T-helper 1 cell treated with Interleukin-12 subunit alpha and Interleukin-12 subunit beta and Interleukin-4 antibody, amounts not matched to agents 30 μg/mL and 1 μg/mL, for 36 hours (primary cell): ENCODE results near the gene LOXL3.
"Not testable (repeated sequence)": the region's sequence is repeated elsewhere in the genome, so short reads cannot be mapped to it uniquely, and the experiment has no call there.

ENCODE experiments used
- H3K27ac Mint-ChIP-seq: one replicate; pipeline ENCODE4 v1.8.0; 2021; ENCODE audit warnings: mild to moderate bottlenecking, mixed read lengths
- H3K27me3 Mint-ChIP-seq: one replicate; pipeline ENCODE4 v1.8.0; 2021; ENCODE audit warnings: low read depth, mixed read lengths
- H3K36me3 Mint-ChIP-seq: one replicate; pipeline ENCODE4 v1.8.0; 2021; ENCODE audit warnings: low read depth, mixed read lengths
- H3K4me1 Mint-ChIP-seq: one replicate; pipeline ENCODE4 v1.8.0; 2021; ENCODE audit warnings: low read depth, mixed read lengths
- H3K4me3 Mint-ChIP-seq: one replicate; pipeline ENCODE4 v1.8.0; 2021; ENCODE audit warnings: mild to moderate bottlenecking, moderate library complexity, mixed read lengths
- H3K9me3 Mint-ChIP-seq: one replicate; pipeline ENCODE4 v1.8.0; 2021; ENCODE audit warnings: mixed read lengths

The LOXL3 gene

DNA sequence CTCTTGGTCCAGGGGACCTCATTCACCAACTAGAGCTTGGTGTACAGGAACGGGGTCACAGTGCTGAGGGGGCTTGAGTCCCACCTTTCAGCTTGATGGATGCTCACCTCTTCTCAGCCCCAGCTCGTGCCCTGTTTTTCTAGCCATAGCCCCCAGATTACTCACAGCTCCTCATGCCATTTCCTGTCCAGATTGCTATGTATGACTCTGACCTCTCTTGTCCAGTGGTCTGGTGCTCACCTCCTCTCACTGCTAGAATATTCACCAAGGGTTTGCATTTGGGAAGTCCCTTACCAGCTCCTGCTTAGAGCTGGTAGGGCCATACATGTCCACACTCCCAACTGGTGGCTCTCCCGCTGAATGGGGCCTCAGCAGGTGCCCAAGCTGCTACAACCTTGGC lies 60.2 kb downstream of the LOXL3 start:
- Mint-ChIP-seq H3K27ac (no peak overlapping the region), H3K4me3 (no peak overlapping the region), H3K36me3 (peaks cover 39% of the 10 kb centered on the region), H3K9me3 (no peaks in the 10 kb centered on the region), H3K27me3 (peaks cover 11% of the 10 kb centered on the region), H3K4me1 (peaks cover 10% of the 10 kb centered on the region)

DNA sequence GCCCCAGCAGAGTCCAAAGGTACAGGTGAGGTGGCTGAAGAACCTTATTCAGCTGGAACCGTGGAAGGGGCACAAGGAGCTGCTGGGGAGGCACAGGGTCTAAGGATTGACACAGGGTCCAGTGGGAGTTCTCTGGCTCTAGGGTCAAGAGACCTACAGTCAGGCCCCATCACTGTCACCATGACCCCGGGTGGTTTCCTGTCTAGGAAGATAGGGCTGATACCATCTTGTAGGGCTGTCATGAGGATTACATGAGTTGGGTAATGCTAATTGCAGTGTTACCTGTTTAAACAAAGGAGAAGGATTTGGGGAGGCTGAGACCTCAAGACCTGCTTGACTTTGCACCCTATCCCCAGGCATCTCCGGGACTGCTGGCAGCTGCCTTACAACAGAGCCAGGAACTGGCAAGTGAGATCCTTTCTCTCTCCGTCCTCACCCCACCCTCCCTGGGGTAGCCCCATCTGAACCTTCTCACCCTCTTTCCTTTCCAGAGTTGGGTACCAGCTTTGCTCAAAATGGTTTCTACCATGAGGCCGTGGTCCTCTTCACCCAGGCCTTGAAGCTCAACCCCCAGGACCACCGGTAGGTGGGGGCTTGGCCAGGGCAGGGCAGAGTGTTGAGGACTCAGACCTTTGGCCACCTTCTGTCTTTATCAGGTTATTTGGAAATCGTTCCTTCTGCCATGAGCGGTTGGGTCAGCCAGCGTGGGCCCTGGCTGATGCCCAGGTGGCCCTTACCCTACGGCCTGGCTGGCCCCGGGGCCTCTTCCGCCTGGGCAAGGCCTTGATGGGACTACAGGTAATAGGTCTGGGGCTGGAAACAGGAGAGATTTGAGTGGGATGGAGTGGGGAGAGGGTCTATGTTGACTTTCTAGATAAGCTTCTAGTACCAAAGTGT lies 61.8 kb downstream of the LOXL3 start:
- H3K4me1 Mint-ChIP-seq, result peaks cover 5% of the 10 kb centered on the region
- no peak overlapping the region for H3K4me3 Mint-ChIP-seq
- no peak overlapping the region for H3K27ac Mint-ChIP-seq
- H3K9me3 Mint-ChIP-seq, result no peaks in the 10 kb centered on the region
- H3K36me3 Mint-ChIP-seq, result peaks cover 39% of the 10 kb centered on the region
- no peaks in the 10 kb centered on the region for H3K27me3 Mint-ChIP-seq

DNA sequence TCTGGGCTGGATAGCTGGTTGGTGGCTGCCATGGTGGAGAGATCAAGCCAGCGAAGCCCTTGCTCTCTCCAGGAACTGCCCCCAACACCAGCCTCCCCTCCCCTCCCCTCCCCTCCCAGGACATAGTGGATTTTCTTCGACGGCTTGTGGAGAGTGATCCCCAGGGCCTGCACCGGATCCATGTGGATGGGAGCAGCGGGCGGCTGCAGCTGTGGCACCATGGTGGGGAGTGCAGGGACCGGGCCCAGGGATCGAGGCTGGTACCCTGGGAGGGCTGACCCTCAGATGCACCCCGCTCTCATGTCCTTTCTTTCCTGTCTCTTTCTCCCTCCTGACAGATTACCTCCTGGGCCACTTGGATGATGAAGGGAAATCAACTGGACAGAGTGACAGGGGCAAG lies 63.8 kb downstream of the LOXL3 start:
- H3K4me3 Mint-ChIP-seq, result no peak overlapping the region
- no peak overlapping the region for H3K27ac Mint-ChIP-seq
- peaks cover 5% of the 10 kb centered on the region for H3K4me1 Mint-ChIP-seq
- peaks cover 36% of the 10 kb centered on the region for H3K36me3 Mint-ChIP-seq
- H3K27me3 Mint-ChIP-seq, result no peaks in the 10 kb centered on the region
- no peaks in the 10 kb centered on the region for H3K9me3 Mint-ChIP-seq

DNA sequence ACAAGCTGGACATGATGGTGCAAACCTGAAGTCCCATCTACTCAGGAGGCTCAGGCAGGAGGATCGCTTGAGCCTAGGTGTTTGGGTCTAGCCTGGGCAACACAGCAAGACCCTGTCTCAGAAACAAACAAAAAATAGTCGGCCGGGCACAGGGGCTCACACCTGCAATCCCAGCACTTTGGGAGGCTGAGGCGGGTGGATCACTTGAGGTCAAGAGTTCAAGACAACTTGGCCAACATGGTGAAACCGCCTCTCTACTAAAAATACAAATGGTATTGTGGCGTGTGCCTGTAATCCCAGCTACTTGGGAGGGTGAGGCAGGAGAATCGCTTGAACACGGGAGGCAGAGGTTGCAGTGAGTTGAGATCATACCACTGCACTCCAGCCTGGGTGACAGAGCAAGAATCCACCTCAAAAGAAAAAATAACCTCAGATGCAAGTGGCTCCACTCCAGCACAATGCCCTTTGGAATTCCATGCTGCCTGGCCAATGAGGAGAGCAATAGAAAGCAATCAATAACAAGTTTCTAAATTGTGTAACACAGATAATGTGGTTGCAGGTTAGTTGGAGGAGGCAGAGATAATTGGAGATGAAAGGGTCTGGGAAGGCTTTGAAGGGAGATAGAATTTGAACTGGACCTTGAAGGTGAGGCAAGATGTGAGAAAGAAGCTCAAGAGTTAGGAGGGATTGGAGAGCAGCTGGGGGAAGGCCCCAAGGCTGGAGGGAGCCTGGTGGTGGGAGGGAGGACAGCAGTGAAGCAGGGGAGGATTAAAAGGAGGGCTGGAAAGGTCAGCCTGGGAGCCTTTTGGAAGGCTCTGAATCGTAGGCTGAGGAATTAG lies 64.9 kb downstream of the LOXL3 start:
- no peaks in the 10 kb centered on the region for H3K27me3 Mint-ChIP-seq
- peaks cover 4% of the 10 kb centered on the region for H3K4me1 Mint-ChIP-seq
- no peaks in the 10 kb centered on the region for H3K9me3 Mint-ChIP-seq
- no peak overlapping the region for H3K4me3 Mint-ChIP-seq
- H3K27ac Mint-ChIP-seq, result peak overlapping the region; percentile 49
- peaks cover 30% of the 10 kb centered on the region for H3K36me3 Mint-ChIP-seq

DNA sequence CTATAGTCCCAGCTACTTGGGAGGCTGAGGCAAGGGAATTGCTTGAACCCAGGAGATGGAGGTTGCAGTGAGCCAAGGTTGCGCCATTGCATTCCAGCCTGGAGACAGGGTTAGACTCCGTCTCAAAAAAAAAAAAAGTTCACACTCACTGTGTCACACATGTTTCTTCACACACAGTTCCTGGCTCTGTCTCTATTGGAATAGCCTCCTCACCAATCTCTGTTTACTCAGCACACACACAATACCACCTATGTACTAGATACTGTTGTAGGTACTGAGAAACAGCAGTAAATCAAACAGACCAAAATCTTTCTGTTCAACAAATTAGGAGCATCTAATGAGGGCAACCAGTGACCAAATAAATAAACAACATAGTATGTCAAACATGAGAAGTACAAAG lies 67.6 kb downstream of the LOXL3 start:
- no peaks in the 10 kb centered on the region for H3K9me3 Mint-ChIP-seq
- H3K27ac Mint-ChIP-seq, result no peak overlapping the region
- peaks cover 15% of the 10 kb centered on the region for H3K36me3 Mint-ChIP-seq
- no peaks in the 10 kb centered on the region for H3K27me3 Mint-ChIP-seq
- H3K4me1 Mint-ChIP-seq, result peaks cover 13% of the 10 kb centered on the region
- H3K4me3 Mint-ChIP-seq, result no peak overlapping the region

DNA sequence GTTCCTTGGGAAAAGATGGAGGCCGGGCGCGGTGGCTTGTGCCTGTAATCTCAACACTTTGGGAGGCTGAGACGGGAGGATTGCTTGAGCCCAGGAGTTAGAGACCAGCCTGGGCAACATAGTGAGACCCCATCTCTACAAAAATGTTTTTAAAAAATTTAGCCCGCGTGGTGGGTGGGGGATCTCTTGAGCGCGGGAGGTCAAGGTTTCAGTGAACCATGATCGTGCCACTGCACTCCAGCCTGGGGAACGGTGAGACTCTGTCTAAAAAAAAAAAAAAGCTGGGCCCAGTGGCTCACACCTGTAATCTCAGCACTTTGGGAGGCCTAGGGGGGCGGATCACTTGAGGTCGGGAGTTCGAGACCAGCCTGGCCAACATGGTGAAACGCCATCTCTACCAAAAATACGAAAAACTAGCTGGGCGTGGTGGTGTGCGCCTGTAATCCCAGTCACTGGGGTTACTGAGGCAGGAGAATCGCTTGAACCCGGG lies 70.0 kb downstream of the LOXL3 start:
- not testable (repeated sequence) for H3K27me3 Mint-ChIP-seq, H3K9me3 Mint-ChIP-seq
- peak overlapping the region; percentile 100 for H3K4me3 Mint-ChIP-seq
- peaks cover 24% of the 10 kb centered on the region for H3K36me3 Mint-ChIP-seq
- H3K4me1 Mint-ChIP-seq, result peaks cover 22% of the 10 kb centered on the region
- peak overlapping the region; percentile 100 for H3K27ac Mint-ChIP-seq

DNA sequence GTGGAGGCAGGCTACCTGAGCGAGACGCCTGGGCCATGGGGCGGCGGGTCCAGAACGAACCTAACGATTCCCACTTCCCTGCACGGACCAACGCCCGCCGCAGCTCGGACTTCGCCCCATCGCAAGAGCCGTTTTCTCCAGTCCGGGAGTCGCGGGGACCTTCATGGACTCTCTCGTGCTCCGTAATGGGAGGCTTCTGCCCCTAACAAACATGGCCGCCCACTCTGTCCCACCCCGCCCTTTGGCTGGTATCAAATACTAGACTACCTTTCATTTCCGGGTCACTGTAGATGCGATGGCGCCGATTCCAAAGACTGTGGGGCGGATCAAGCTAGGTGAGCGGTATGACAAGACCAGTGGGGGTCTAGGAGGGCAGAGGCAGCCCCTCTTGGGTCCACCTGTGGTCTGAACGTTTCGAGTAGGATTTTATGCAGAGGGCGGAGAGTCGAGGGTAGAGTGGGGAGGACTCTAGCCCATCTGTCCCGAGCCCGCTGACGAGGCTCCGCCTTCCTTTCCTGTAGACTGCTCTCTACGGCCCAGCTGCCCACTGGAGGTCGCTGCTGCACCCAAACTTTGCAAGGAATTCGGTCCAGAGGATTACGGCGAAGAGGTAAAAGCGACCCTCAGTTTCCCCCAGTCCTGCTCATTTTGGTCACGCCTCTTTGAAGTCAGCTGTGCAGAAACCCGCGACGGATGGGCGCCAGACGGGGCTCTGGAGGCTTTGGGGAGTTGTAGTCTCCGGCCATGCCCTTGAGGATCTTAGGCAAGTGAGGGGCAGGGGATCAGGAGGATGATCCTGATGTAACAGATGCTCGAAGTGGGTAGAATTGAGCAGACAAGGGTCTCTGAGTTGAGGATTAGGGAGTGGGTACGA lies 70.7 kb downstream of the LOXL3 start, which contains the start of the genes CCDC142 and TTC31:
Gene CCDC142 (minus strand): TSS at position 198 of the 874 bp plus-strand sequence. CDS start 161 bp downstream, at position 37.
Gene TTC31 (plus strand): TSS at position 281 of the 874 bp plus-strand sequence. CDS start 15 bp downstream, at position 296.
- H3K4me1 Mint-ChIP-seq, result peaks cover 22% of the 10 kb centered on the region
- H3K36me3 Mint-ChIP-seq, result peaks cover 24% of the 10 kb centered on the region
- no peaks in the 10 kb centered on the region for H3K9me3 Mint-ChIP-seq
- H3K27ac Mint-ChIP-seq, result peak within 1 kb of the TSS; percentile 100
- no peaks in the 10 kb centered on the region for H3K27me3 Mint-ChIP-seq
- peak within 1 kb of the TSS; percentile 100 for H3K4me3 Mint-ChIP-seq
